H1 (cell line): ENCODE data around the gene OLA1.

Experiments used
- CHD2 ChIP-seq: IDR thresholded peaks from 2 replicates; pipeline ENCODE4 v1.6.1; 2012; ENCODE audit warnings: low read length, improper control_type of control experiment
- CREB1 ChIP-seq: IDR thresholded peaks from 2 replicates; pipeline ENCODE4 v1.6.1; 2012; ENCODE audit warnings: inconsistent platforms
- CTCF ChIP-seq, 3 experiments: IDR thresholded peaks; 1 replicate in 2 of 3; 2 replicates in 1 of 3; pipeline versions ENCODE4 v1.5.1 to v1.6.1; 2011; ENCODE audit warnings: low read length in 3 of 3, mild to moderate bottlenecking in 3 of 3, inconsistent platforms in 2 of 3, low read depth in 1 of 3, moderate library complexity in 1 of 3; ENCODE audit not compliant: insufficient read depth in 1 of 3; ENCODE audit errors: control extremely low read depth in 1 of 3
- KDM1A ChIP-seq: fragments of 200-600, 300-600 bp; sonication (generic); IDR thresholded peaks from 2 replicates; pipeline ENCODE4 v1.7.1; 2016; ENCODE audit warnings: mild to moderate bottlenecking, low read length, borderline replicate concordance
- NRF1 ChIP-seq: IDR thresholded peaks from 2 replicates; pipeline ENCODE4 v1.6.1; 2011; ENCODE audit warnings: mild to moderate bottlenecking, low read depth, low read length, improper control_type of control experiment
- POLR2A ChIP-seq, 2 experiments: IDR thresholded peaks; 1 replicate in 1 of 2; 2 replicates in 1 of 2; pipeline ENCODE4 v1.6.1; 2011; ENCODE audit warnings: low read depth in 2 of 2, low read length in 2 of 2, mild to moderate bottlenecking in 2 of 2; ENCODE audit errors: control extremely low read depth in 1 of 2
- POLR2AphosphoS5 ChIP-seq: IDR thresholded peaks from 2 replicates; pipeline ENCODE4 v1.6.1; 2011; ENCODE audit warnings: low read depth, low read length
- RAD21 ChIP-seq, 2 experiments: IDR thresholded peaks in 1 of 2; conservative IDR thresholded peaks in 1 of 2; 2 replicates each; pipeline ENCODE4 v1.6.1; 2011; ENCODE audit warnings: low read depth in 2 of 2, low read length in 2 of 2, improper control_type of control experiment in 1 of 2, inconsistent platforms in 1 of 2, mild to moderate bottlenecking in 1 of 2, moderate library complexity in 1 of 2
- RFX5 ChIP-seq: IDR thresholded peaks from 2 replicates; pipeline ENCODE4 v1.6.1; 2011; ENCODE audit warnings: low read depth, low read length, improper control_type of control experiment, borderline replicate concordance
- TAF1 ChIP-seq: IDR thresholded peaks from 2 replicates; pipeline ENCODE4 v1.6.1; 2011; ENCODE audit warnings: mild to moderate bottlenecking, low read depth, low read length
- USF2 ChIP-seq: IDR thresholded peaks from 2 replicates; pipeline ENCODE4 v1.6.1; 2011; ENCODE audit warnings: low read length, improper control_type of control experiment

GRCh38 chr2:174248998-174249592, 763 bp upstream of the OLA1 start:
- no peak for TF ChIP-seq POLR2AphosphoS5
- no peak for TF ChIP-seq USF2
- TF ChIP-seq KDM1A = no peak
- TF ChIP-seq CTCF (IDR thresholded peaks at IDR 0.05; ENCODE audit: control extremely low read depth in 1 of 3, insufficient read depth in 1 of 3, low read depth in 1 of 3, low read length in 3 of 3) = no peak
- TF ChIP-seq NRF1 = no peak
- no peak; a peak in 1 of 3 replicates for TF ChIP-seq POLR2A (IDR thresholded peaks at IDR 0.05; ENCODE audit: control extremely low read depth in 1 of 2, low read depth in 2 of 2, low read length in 2 of 2)
- TF ChIP-seq RFX5 = no peak
- TF ChIP-seq TAF1 = no peak
- no peak for TF ChIP-seq CREB1
- no peak for TF ChIP-seq RAD21 (IDR thresholded peaks at IDR 0.05 in 1 of 2, conservative IDR thresholded peaks at IDR 0.05 in 1 of 2; ENCODE audit: low read depth in 2 of 2, low read length in 2 of 2)
- TF ChIP-seq CHD2 = no peak
